ENCODE results near the gene JUN.

DNA sequence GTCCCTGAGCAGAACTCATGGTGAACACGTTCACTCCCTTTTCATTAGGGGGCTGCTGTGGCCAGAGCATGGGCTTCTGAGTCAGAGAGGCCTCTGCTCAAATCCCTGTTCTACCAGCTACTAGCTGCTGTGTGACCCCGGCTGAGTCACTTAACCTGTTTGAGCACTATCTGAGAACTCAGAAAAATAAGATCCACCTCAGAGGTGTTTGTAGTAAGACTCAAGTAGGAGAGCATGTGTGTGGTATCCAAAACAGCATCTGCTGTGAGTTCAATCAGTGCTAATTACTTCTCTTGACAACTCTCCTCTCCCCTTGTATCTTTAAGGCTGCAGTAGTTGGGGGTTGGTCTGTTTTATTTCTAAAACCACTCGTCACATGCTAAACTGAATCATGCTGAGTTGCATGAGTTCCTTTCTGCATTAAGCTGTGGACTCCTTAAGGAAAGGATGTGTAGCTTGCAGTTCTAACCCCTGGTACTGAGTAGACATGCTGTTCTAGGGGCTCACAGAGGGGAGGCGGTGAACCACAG is 39.7 kb upstream of the JUN start:
- TF ChIP-seq, protein P1, sequence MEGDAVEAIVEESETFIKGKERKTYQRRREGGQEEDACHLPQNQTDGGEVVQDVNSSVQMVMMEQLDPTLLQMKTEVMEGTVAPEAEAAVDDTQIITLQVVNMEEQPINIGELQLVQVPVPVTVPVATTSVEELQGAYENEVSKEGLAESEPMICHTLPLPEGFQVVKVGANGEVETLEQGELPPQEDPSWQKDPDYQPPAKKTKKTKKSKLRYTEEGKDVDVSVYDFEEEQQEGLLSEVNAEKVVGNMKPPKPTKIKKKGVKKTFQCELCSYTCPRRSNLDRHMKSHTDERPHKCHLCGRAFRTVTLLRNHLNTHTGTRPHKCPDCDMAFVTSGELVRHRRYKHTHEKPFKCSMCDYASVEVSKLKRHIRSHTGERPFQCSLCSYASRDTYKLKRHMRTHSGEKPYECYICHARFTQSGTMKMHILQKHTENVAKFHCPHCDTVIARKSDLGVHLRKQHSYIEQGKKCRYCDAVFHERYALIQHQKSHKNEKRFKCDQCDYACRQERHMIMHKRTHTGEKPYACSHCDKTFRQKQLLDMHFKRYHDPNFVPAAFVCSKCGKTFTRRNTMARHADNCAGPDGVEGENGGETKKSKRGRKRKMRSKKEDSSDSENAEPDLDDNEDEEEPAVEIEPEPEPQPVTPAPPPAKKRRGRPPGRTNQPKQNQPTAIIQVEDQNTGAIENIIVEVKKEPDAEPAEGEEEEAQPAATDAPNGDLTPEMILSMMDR (IDR thresholded peaks at IDR 0.05 in 4 of 5, conservative IDR thresholded peaks at IDR 0.05 in 1 of 5) = no peak
- no peak for TF ChIP-seq POLR2A (IDR thresholded peaks at IDR 0.05)
